GM12878 (cell line): Measurements from ENCODE around the gene ODF2L. TPM values are rescaled to one million over a fixed set of nuclear protein-coding genes. Genes with fewer than 3 reads are reported as not detected.

Experiments
- ATF2 ChIP-seq: IDR thresholded peaks from 2 replicates; pipeline ENCODE4 v1.6.1; 2012; ENCODE audit warnings: low read length, inconsistent platforms
- CREM ChIP-seq: IDR thresholded peaks from 2 replicates; pipeline ENCODE4 v1.6.1; 2014; ENCODE audit warnings: antibody characterized with exemption, low read depth
- ELK1 ChIP-seq: IDR thresholded peaks from 2 replicates; pipeline ENCODE4 v1.6.1; 2012; ENCODE audit warnings: low read depth, low read length, improper control_type of control experiment
- IRF3 ChIP-seq: fragments of 450-650 bp; IDR thresholded peaks from 2 replicates; pipeline ENCODE4 v1.6.1; 2014; ENCODE audit warnings: mild to moderate bottlenecking
- MEF2A ChIP-seq: IDR thresholded peaks from 2 replicates; pipeline ENCODE4 v1.6.1; 2011; ENCODE audit warnings: low read depth, mild to moderate bottlenecking, low read length, moderate library complexity; ENCODE audit not compliant: insufficient read depth
- NR2F1 ChIP-seq: fragments of 450-650 bp; conservative IDR thresholded peaks from 2 replicates; pipeline ENCODE4 v1.6.1; 2017; ENCODE audit warnings: mild to moderate bottlenecking
- POU2F2 ChIP-seq: IDR thresholded peaks from 3 replicates; pipeline ENCODE4 v1.6.1; 2011; ENCODE audit warnings: low read depth, mild to moderate bottlenecking, low read length, borderline replicate concordance
- REST ChIP-seq: IDR thresholded peaks from 2 replicates; pipeline ENCODE4 v1.6.1; 2012; ENCODE audit warnings: mild to moderate bottlenecking, low read depth, low read length
- SMAD1 ChIP-seq: fragments of 450-650 bp; IDR thresholded peaks from 2 replicates; pipeline ENCODE4 v1.6.1; 2018; ENCODE audit warnings: mild to moderate bottlenecking, low read depth; ENCODE audit not compliant: partially characterized antibody
- TAF1 ChIP-seq: IDR thresholded peaks from 2 replicates; pipeline ENCODE4 v1.6.1; 2011; ENCODE audit warnings: mild to moderate bottlenecking, low read depth, low read length, borderline replicate concordance
- ZNF384 ChIP-seq: IDR thresholded peaks from 2 replicates; pipeline ENCODE4 v1.6.1; 2012; ENCODE audit warnings: low read depth, mild to moderate bottlenecking, low read length, improper control_type of control experiment, borderline replicate concordance
- ZZZ3 ChIP-seq: IDR thresholded peaks from 2 replicates; pipeline ENCODE4 v1.6.1; 2011; ENCODE audit warnings: low read depth; ENCODE audit not compliant: control insufficient read depth, insufficient read length
- polyA plus RNA-seq, 11 experiments: library from polyadenylated mRNA; depleted of rRNA in 4 of 11; unstranded in 6 of 11; stranded (reverse) in 5 of 11; fragments of >200 nt; fragmentation: Nextera tagmentation in 4 of 11; fragmentation: Illumina TruSeq in 1 of 11; extraction: Ambion mirVana in 4 of 11; extraction: Trizol in 1 of 11; gene quantifications; 1 replicate in 1 of 11; 2 replicates in 10 of 11; pipeline versions ENCODE4 v1.2.1 to v1.2.3, GENCODE V29; 2011 to 2016; ENCODE audit warnings: inconsistent platforms in 2 of 11, missing spikeins in 2 of 11, low read depth in 1 of 11
- total RNA-seq, 4 experiments: library from RNA; depleted of rRNA in 3 of 4; stranded (reverse); fragments of >200 nt in 3 of 4; fragmentation: Illumina TruSeq in 1 of 4; extraction: Trizol in 1 of 4; gene quantifications; 2 replicates each; pipeline versions ENCODE4 v1.2.1 to v1.2.3, GENCODE V29; 2013 to 2021

The ODF2L gene
- total and polyA plus RNA-seq, 10 of the 15 experiments (the other 5 are each of a cell fraction or from before 2014, with no cell fraction given): 10.4 to 29.5 (median 18.5) TPM

GRCh38 chr1:86382878-86383277 lies 13.2 kb downstream of the ODF2L start (continued):
- TF ChIP-seq ATF2: no peak
- no peak for TF ChIP-seq ZNF384
- no peak for TF ChIP-seq MEF2A
- no peak for TF ChIP-seq ELK1
- no peak for TF ChIP-seq NR2F1
- 0 out of 2 replicates have a peak, but pooled peaks have one; percentile 15 for TF ChIP-seq TAF1
- no peak for TF ChIP-seq ZZZ3
- no peak for TF ChIP-seq REST
- TF ChIP-seq CREM: no peak
- TF ChIP-seq IRF3: no peak
- TF ChIP-seq POU2F2: no peak
- TF ChIP-seq SMAD1: no peak
- TF ChIP-seq, all 136 proteins: peak for 2
